ENCODE data around the gene MPZL3.

The MPZL3 gene

DNA sequence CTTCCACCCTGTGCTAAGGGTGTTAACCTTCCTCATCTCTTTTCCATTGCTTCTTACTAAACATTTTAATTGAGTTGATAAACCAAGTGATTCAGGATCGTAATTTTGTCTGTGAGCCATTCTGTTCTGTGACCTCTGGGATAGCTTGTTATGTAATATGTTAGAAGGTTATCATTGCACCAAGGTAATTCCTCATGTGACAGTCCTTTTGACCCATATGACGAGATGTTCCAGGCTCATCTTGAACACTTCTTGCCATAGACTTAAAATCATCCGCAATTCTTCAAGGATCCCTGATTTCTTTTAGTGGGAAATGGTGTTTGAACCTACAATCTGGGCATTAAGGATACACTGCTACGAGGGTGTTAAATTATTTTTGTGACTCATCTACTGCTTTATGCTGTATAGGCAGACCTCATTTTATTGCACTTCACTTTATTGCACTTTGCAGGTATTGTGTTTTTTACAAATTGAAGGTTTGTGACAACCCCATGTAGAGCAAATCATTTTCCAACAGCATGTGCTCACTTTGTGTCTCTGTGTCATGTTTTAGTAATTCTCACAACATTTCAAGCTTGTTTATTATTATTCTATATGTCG lies 31.0 kb upstream of the MPZL3 start:
- Histone ChIP-seq H3K4ac (ENCODE audit: low read depth, low read length) (no peak overlapping the region), H3K4me2 (ENCODE audit: low read length) (no peak overlapping the region), H3K79me1 (ENCODE audit: low read length) (no peaks in the 10 kb centered on the region), H3K23ac (ENCODE audit: low read length) (no peak overlapping the region), H2BK120ac (ENCODE audit: low read depth, low read length) (no peak overlapping the region), H3K18ac (ENCODE audit: low read length) (no peak overlapping the region), H3K27me3 (ENCODE audit: insufficient read depth, low read length, poor library complexity) (no peaks in the 10 kb centered on the region), H3K27ac (ENCODE audit: low read depth, low read length) (no peak overlapping the region), H3K56ac (ENCODE audit: low read length) (no peak overlapping the region), H2AK5ac (ENCODE audit: low read length) (no peak overlapping the region), H2BK5ac (ENCODE audit: low read length) (no peak overlapping the region), H3K79me2 (ENCODE audit: control insufficient read depth, insufficient read depth, low read length) (no peaks in the 10 kb centered on the region), H4K5ac (ENCODE audit: low read length) (no peak overlapping the region), H4K8ac (ENCODE audit: low read depth, low read length) (no peak overlapping the region), H3K9ac (ENCODE audit: low read length) (no peak overlapping the region), H3K4me1 (ENCODE audit: control insufficient read depth, low read depth, low read length) (no peaks in the 10 kb centered on the region), H3K36me3 (ENCODE audit: control insufficient read depth, insufficient read depth, low read length) (no peaks in the 10 kb centered on the region), H3K4me3 (ENCODE audit: low read length) (no peak overlapping the region), H2BK15ac (replicated peaks; ENCODE audit: low read depth) (no peak overlapping the region)
- DNase-seq = no peak
- whole genome bisulfite sequencing (ENCODE audit: extremely low coverage, insufficient coverage, low lambda C conversion rate) = no CpG with 5 or more reads among the region's 5 CpGs

DNA sequence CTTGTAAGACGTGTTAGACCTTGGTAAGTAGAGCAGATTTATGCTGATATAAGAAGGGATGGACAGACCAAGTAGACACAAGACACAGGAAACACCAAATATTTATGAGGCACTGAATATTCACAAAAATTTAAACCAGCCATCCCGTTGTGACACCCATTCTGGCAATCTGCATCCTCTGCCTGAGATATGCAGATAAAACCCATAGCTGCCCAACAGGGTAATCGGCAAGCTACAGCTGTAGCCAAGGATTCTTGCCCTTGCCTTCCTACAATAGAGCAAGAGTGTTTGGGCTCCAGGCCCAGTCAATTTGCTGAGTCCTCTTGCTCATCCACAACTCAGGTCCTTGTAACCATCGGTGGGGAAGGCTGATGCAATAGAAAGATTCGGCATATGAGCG lies 30.4 kb upstream of the MPZL3 start:
- Histone ChIP-seq H2BK5ac (ENCODE audit: low read length) (no peak overlapping the region), H3K27me3 (ENCODE audit: insufficient read depth, low read length, poor library complexity) (no peaks in the 10 kb centered on the region), H3K4me1 (ENCODE audit: control insufficient read depth, low read depth, low read length) (no peaks in the 10 kb centered on the region), H3K4ac (ENCODE audit: low read depth, low read length) (no peak overlapping the region), H2BK15ac (replicated peaks; ENCODE audit: low read depth) (no peak overlapping the region), H3K18ac (ENCODE audit: low read length) (no peak overlapping the region), H3K4me3 (ENCODE audit: low read length) (no peak overlapping the region), H2AK5ac (ENCODE audit: low read length) (no peak overlapping the region), H3K56ac (ENCODE audit: low read length) (no peak overlapping the region), H3K27ac (ENCODE audit: low read depth, low read length) (no peak overlapping the region), H3K79me1 (ENCODE audit: low read length) (no peaks in the 10 kb centered on the region), H4K5ac (ENCODE audit: low read length) (no peak overlapping the region), H4K8ac (ENCODE audit: low read depth, low read length) (no peak overlapping the region), H3K4me2 (ENCODE audit: low read length) (no peak overlapping the region), H3K36me3 (ENCODE audit: control insufficient read depth, insufficient read depth, low read length) (no peaks in the 10 kb centered on the region), H3K79me2 (ENCODE audit: control insufficient read depth, insufficient read depth, low read length) (no peaks in the 10 kb centered on the region), H3K23ac (ENCODE audit: low read length) (no peak overlapping the region), H2BK120ac (ENCODE audit: low read depth, low read length) (no peak overlapping the region), H3K9ac (ENCODE audit: low read length) (no peak overlapping the region)
- no CpG with 5 or more reads among the region's 6 CpGs for WGBS (ENCODE audit: extremely low coverage, insufficient coverage, low lambda C conversion rate)
- no peak for DNase-seq

DNA sequence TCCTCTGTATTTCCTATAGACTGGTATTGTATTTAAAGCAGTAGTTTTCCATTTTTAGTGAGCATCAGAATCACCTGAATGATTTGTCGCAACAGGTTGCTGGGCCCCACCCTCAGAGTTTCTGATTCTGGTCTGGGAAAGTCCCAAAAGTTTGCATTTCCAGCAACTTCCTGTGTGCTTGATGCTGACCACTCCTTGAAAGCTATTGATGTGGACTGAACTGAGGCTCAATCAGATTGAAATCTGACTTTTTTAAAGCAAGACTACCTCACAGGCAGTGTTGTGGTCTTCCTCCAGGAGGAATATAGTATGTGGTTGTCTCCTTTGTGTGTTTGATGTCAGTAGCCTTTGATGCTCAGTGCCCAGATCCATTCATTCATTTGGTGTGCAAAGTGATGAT lies 29.1 kb upstream of the MPZL3 start:
- no peaks in the 10 kb centered on the region for H3K79me1 ChIP-seq (ENCODE audit: low read length)
- no peak overlapping the region for H3K4ac ChIP-seq (ENCODE audit: low read depth, low read length)
- H4K5ac ChIP-seq (ENCODE audit: low read length) = no peak overlapping the region
- H3K79me2 ChIP-seq (ENCODE audit: control insufficient read depth, insufficient read depth, low read length) = no peaks in the 10 kb centered on the region
- H2BK15ac ChIP-seq (replicated peaks; ENCODE audit: low read depth) = no peak overlapping the region
- H3K27ac ChIP-seq (ENCODE audit: low read depth, low read length) = no peak overlapping the region
- H2BK120ac ChIP-seq (ENCODE audit: low read depth, low read length) = no peak overlapping the region
- no peak overlapping the region for H2AK5ac ChIP-seq (ENCODE audit: low read length)
- H3K4me2 ChIP-seq (ENCODE audit: low read length) = no peak overlapping the region
- no peak overlapping the region for H3K56ac ChIP-seq (ENCODE audit: low read length)
- no peak for DNase-seq
- no peak overlapping the region for H3K4me3 ChIP-seq (ENCODE audit: low read length)
- H4K8ac ChIP-seq (ENCODE audit: low read depth, low read length) = no peak overlapping the region
- H3K18ac ChIP-seq (ENCODE audit: low read length) = no peak overlapping the region
- H3K27me3 ChIP-seq (ENCODE audit: insufficient read depth, low read length, poor library complexity) = no peaks in the 10 kb centered on the region
- H3K36me3 ChIP-seq (ENCODE audit: control insufficient read depth, insufficient read depth, low read length) = no peaks in the 10 kb centered on the region
- H3K4me1 ChIP-seq (ENCODE audit: control insufficient read depth, low read depth, low read length) = no peaks in the 10 kb centered on the region
- H2BK5ac ChIP-seq (ENCODE audit: low read length) = no peak overlapping the region
- WGBS (ENCODE audit: extremely low coverage, insufficient coverage, low lambda C conversion rate) = no CpG with 5 or more reads among the region's 1 CpG
- no peak overlapping the region for H3K9ac ChIP-seq (ENCODE audit: low read length)
- no peak overlapping the region for H3K23ac ChIP-seq (ENCODE audit: low read length)

- H2AK5ac ChIP-seq (ENCODE audit: low read length) = no peak overlapping the region
- no peaks in the 10 kb centered on the region for H3K79me2 ChIP-seq (ENCODE audit: control insufficient read depth, insufficient read depth, low read length)
- H3K4me3 ChIP-seq (ENCODE audit: low read length) = no peak overlapping the region
- H3K36me3 ChIP-seq (ENCODE audit: control insufficient read depth, insufficient read depth, low read length) = no peaks in the 10 kb centered on the region
- H3K4me2 ChIP-seq (ENCODE audit: low read length) = no peak overlapping the region
- no peak overlapping the region for H4K8ac ChIP-seq (ENCODE audit: low read depth, low read length)
- H3K18ac ChIP-seq (ENCODE audit: low read length) = no peak overlapping the region
- no peak overlapping the region for H3K9ac ChIP-seq (ENCODE audit: low read length)
- H2BK120ac ChIP-seq (ENCODE audit: low read depth, low read length) = no peak overlapping the region
- H2BK5ac ChIP-seq (ENCODE audit: low read length) = no peak overlapping the region
- no peaks in the 10 kb centered on the region for H3K27me3 ChIP-seq (ENCODE audit: insufficient read depth, low read length, poor library complexity)
- H3K56ac ChIP-seq (ENCODE audit: low read length) = no peak overlapping the region
- no CpG with 5 or more reads among the region's 1 CpG for WGBS (ENCODE audit: extremely low coverage, insufficient coverage, low lambda C conversion rate)
- no peak overlapping the region for H2BK15ac ChIP-seq (replicated peaks; ENCODE audit: low read depth)
- H3K4me1 ChIP-seq (ENCODE audit: control insufficient read depth, low read depth, low read length) = no peaks in the 10 kb centered on the region
- no peaks in the 10 kb centered on the region for H3K79me1 ChIP-seq (ENCODE audit: low read length)
- no peak overlapping the region for H3K27ac ChIP-seq (ENCODE audit: low read depth, low read length)
- no peak overlapping the region for H4K5ac ChIP-seq (ENCODE audit: low read length)
- H3K4ac ChIP-seq (ENCODE audit: low read depth, low read length) = no peak overlapping the region
- DNase-seq = peak; percentile 55
- no peak overlapping the region for H3K23ac ChIP-seq (ENCODE audit: low read length)
These were observed 25.1 kb upstream of the MPZL3 start for GRCh38 chr11:118277312-118277711.

DNA sequence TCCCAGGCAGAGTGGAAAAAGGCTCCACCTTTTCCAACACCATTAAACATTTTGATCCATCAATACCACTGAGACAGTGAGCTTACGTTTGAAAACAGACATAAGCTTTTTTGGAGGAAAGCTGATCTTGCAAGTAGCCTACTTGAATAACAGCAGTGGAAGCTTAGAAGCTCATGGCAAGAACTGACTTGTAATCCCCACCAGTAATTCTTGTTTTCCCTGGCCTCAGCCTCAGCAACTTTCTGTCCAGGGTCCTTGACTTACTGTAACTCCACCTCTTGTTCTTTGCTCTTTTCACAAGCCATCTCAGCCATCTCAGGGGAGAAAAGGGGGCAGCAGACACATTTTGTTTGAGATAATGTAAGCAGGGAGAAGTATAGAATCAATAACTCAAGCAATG lies 24.3 kb upstream of the MPZL3 start:
- Histone ChIP-seq H3K56ac (ENCODE audit: low read length) (no peak overlapping the region), H3K27me3 (ENCODE audit: insufficient read depth, low read length, poor library complexity) (no peaks in the 10 kb centered on the region), H3K4me3 (ENCODE audit: low read length) (no peak overlapping the region), H3K36me3 (ENCODE audit: control insufficient read depth, insufficient read depth, low read length) (no peaks in the 10 kb centered on the region), H3K27ac (ENCODE audit: low read depth, low read length) (no peak overlapping the region), H4K8ac (ENCODE audit: low read depth, low read length) (no peak overlapping the region), H3K9ac (ENCODE audit: low read length) (no peak overlapping the region), H3K4me1 (ENCODE audit: control insufficient read depth, low read depth, low read length) (no peaks in the 10 kb centered on the region), H4K5ac (ENCODE audit: low read length) (no peak overlapping the region), H3K79me1 (ENCODE audit: low read length) (no peaks in the 10 kb centered on the region), H2BK15ac (replicated peaks; ENCODE audit: low read depth) (no peak overlapping the region), H3K79me2 (ENCODE audit: control insufficient read depth, insufficient read depth, low read length) (no peaks in the 10 kb centered on the region), H3K18ac (ENCODE audit: low read length) (no peak overlapping the region), H2AK5ac (ENCODE audit: low read length) (no peak overlapping the region), H2BK120ac (ENCODE audit: low read depth, low read length) (no peak overlapping the region), H2BK5ac (ENCODE audit: low read length) (no peak overlapping the region), H3K4me2 (ENCODE audit: low read length) (no peak overlapping the region), H3K4ac (ENCODE audit: low read depth, low read length) (no peak overlapping the region), H3K23ac (ENCODE audit: low read length) (no peak overlapping the region)
- no CpG with 5 or more reads among the region's 1 CpG for WGBS (ENCODE audit: extremely low coverage, insufficient coverage, low lambda C conversion rate)
- DNase-seq = no peak

GRCh38 chr11:118275176-118275575 lies 23.0 kb upstream of the MPZL3 start:
- H2BK5ac ChIP-seq (ENCODE audit: low read length) = no peak overlapping the region
- H3K56ac ChIP-seq (ENCODE audit: low read length) = no peak overlapping the region
- no peak overlapping the region for H3K4me3 ChIP-seq (ENCODE audit: low read length)
- H3K9ac ChIP-seq (ENCODE audit: low read length) = no peak overlapping the region
- H3K18ac ChIP-seq (ENCODE audit: low read length) = no peak overlapping the region
- no peak overlapping the region for H2BK15ac ChIP-seq (replicated peaks; ENCODE audit: low read depth)
- no peak overlapping the region for H2AK5ac ChIP-seq (ENCODE audit: low read length)
- no peaks in the 10 kb centered on the region for H3K79me2 ChIP-seq (ENCODE audit: control insufficient read depth, insufficient read depth, low read length)
- H3K36me3 ChIP-seq (ENCODE audit: control insufficient read depth, insufficient read depth, low read length) = no peaks in the 10 kb centered on the region
- no CpG with 5 or more reads among the region's 4 CpGs for WGBS (ENCODE audit: extremely low coverage, insufficient coverage, low lambda C conversion rate)
- H3K27me3 ChIP-seq (ENCODE audit: insufficient read depth, low read length, poor library complexity) = no peaks in the 10 kb centered on the region
- H3K4me1 ChIP-seq (ENCODE audit: control insufficient read depth, low read depth, low read length) = no peaks in the 10 kb centered on the region
- peak; percentile 27 for DNase-seq
- no peak overlapping the region for H3K23ac ChIP-seq (ENCODE audit: low read length)
- no peak overlapping the region for H3K4ac ChIP-seq (ENCODE audit: low read depth, low read length)
- H3K79me1 ChIP-seq (ENCODE audit: low read length) = no peaks in the 10 kb centered on the region
- no peak overlapping the region for H2BK120ac ChIP-seq (ENCODE audit: low read depth, low read length)
- no peak overlapping the region for H3K4me2 ChIP-seq (ENCODE audit: low read length)
- H3K27ac ChIP-seq (ENCODE audit: low read depth, low read length) = no peak overlapping the region
- no peak overlapping the region for H4K5ac ChIP-seq (ENCODE audit: low read length)
- no peak overlapping the region for H4K8ac ChIP-seq (ENCODE audit: low read depth, low read length)

Measured in mesendoderm (in vitro differentiated cells).